HAP-1 (cell line): ENCODE results near the gene DIP2C.
"Not testable (repeated sequence)": the region's sequence is repeated elsewhere in the genome, so short reads cannot be mapped to it uniquely, and the experiment has no call there.

Experiments used
- DNase-seq, 2 experiments: peaks; one replicate each; pipeline ENCODE4 v3.0.0-alpha.2; 2016 to 2020; ENCODE audit warnings: low spot score in 2 of 2
- H3K27me3 ChIP-seq: fragments of 250-450 bp; sonication (Bioruptor Pico); 2 replicates; pipeline ENCODE4 v1.5.1; 2020; ENCODE audit warnings: low read depth, mild to moderate bottlenecking, moderate library complexity
- H3K36me3 ChIP-seq: fragments of 250-450 bp; sonication (Bioruptor Pico); replicated peaks from 2 replicates; pipeline ENCODE4 v1.5.1; 2020; ENCODE audit warnings: mild to moderate bottlenecking
- H3K4me1 ChIP-seq: fragments of 250-450 bp; sonication (Bioruptor Pico); 2 replicates; pipeline ENCODE4 v1.5.1; 2020; ENCODE audit warnings: mild to moderate bottlenecking
- H3K4me3 ChIP-seq: fragments of 250-450 bp; sonication (Bioruptor Pico); 2 replicates; pipeline ENCODE4 v1.5.1; 2020; ENCODE audit warnings: mild to moderate bottlenecking, moderate library complexity
- H3K9me3 ChIP-seq: fragments of 250-450 bp; sonication (Bioruptor Pico); 2 replicates; pipeline ENCODE4 v1.5.1; 2020; ENCODE audit warnings: mild to moderate bottlenecking, moderate library complexity
- in situ Hi-C: fragments of 300-500 bp; cut with MboI; formaldehyde crosslinking; loops from 3 replicates; pipeline ENCODE4 v1.14.3; 2020; ENCODE audit warnings: low sequenced_read_pairs, inconsistent platforms, mixed read lengths

Gene DIP2C

GRCh38 chr10:327889-328852 is 361.3 kb downstream of the DIP2C start:
- DNase-seq = no peak
- Histone ChIP-seq H3K27me3 (no peaks in the 10 kb centered on the region), H3K9me3 (no peaks in the 10 kb centered on the region), H3K4me3 (no peak overlapping the region), H3K4me1 (0 out of 2 replicates have a peak, but pooled peaks cover 4% of the 10 kb centered on the region), H3K36me3 (peaks cover 6% of the 10 kb centered on the region; the same call in 1 of the 2 replicates)
- in situ Hi-C loops = no loop called here

- Histone ChIP-seq H3K4me3 (no peak overlapping the region), H3K4me1 (0 out of 2 replicates have a peak, but pooled peaks cover 4% of the 10 kb centered on the region), H3K27me3 (no peaks in the 10 kb centered on the region), H3K9me3 (no peaks in the 10 kb centered on the region), H3K36me3 (peaks cover 6% of the 10 kb centered on the region; the same call in 1 of the 2 replicates)
- DNase-seq = no peak
- in situ Hi-C loops = no loop called here
Measured at GRCh38 chr10:326894-327635, 362.4 kb downstream of the DIP2C start.

GRCh38 chr10:326350-326749 is 363.1 kb downstream of the DIP2C start:
- no peak for DNase-seq
- in situ Hi-C loops = no loop called here
- Histone ChIP-seq H3K27me3 (no peaks in the 10 kb centered on the region), H3K4me3 (no peak overlapping the region), H3K36me3 (peaks cover 6% of the 10 kb centered on the region; the same call in 1 of the 2 replicates), H3K4me1 (0 out of 2 replicates have a peak, but pooled peaks cover 4% of the 10 kb centered on the region), H3K9me3 (no peaks in the 10 kb centered on the region)

- H3K27me3 ChIP-seq = no peaks in the 10 kb centered on the region
- H3K9me3 ChIP-seq = no peaks in the 10 kb centered on the region
- H3K36me3 ChIP-seq = peaks cover 6% of the 10 kb centered on the region; the same call in 1 of the 2 replicates
- 0 out of 2 replicates have a peak, but pooled peaks cover 4% of the 10 kb centered on the region for H3K4me1 ChIP-seq
- in situ Hi-C loops = no loop called here
- no peak for DNase-seq
- H3K4me3 ChIP-seq = no peak overlapping the region
Measured at GRCh38 chr10:325282-325681, 364.2 kb downstream of the DIP2C start.

- H3K36me3 ChIP-seq = peaks cover 6% of the 10 kb centered on the region; the same call in 1 of the 2 replicates
- in situ Hi-C loops = no loop called here
- H3K4me3 ChIP-seq = no peak overlapping the region
- no peaks in the 10 kb centered on the region for H3K4me1 ChIP-seq
- H3K9me3 ChIP-seq = no peaks in the 10 kb centered on the region
- no peak for DNase-seq
- H3K27me3 ChIP-seq = no peaks in the 10 kb centered on the region
Measured at GRCh38 chr10:324593-324992, 364.9 kb downstream of the DIP2C start.

- Histone ChIP-seq H3K27me3 (no peaks in the 10 kb centered on the region), H3K9me3 (no peaks in the 10 kb centered on the region), H3K4me3 (no peak overlapping the region), H3K36me3 (peaks cover 6% of the 10 kb centered on the region; the same call in 1 of the 2 replicates), H3K4me1 (no peaks in the 10 kb centered on the region)
- in situ Hi-C loops = no loop called here
- DNase-seq = no peak
Measured at GRCh38 chr10:323651-324293, 365.7 kb downstream of the DIP2C start.

- H3K4me3 ChIP-seq, H3K4me1 ChIP-seq, DNase-seq, in situ Hi-C loops, H3K36me3 ChIP-seq, H3K9me3 ChIP-seq, H3K27me3 ChIP-seq: not testable (repeated sequence)
Measured at GRCh38 chr10:323046-323445, 366.4 kb downstream of the DIP2C start.

- Histone ChIP-seq H3K9me3 (no peaks in the 10 kb centered on the region), H3K4me3 (no peak overlapping the region), H3K36me3 (peaks cover 5% of the 10 kb centered on the region), H3K4me1 (no peaks in the 10 kb centered on the region), H3K27me3 (no peaks in the 10 kb centered on the region)
- in situ Hi-C loops = no loop called here
- no peak for DNase-seq
Measured at GRCh38 chr10:320771-321170, 368.7 kb downstream of the DIP2C start.

- Histone ChIP-seq H3K36me3 (peaks cover 5% of the 10 kb centered on the region), H3K4me1 (no peaks in the 10 kb centered on the region), H3K9me3 (no peaks in the 10 kb centered on the region), H3K27me3 (no peaks in the 10 kb centered on the region), H3K4me3 (no peak overlapping the region)
- DNase-seq = no peak
- in situ Hi-C loops = no loop called here
Measured at GRCh38 chr10:317926-318325, 371.5 kb downstream of the DIP2C start.

GRCh38 chr10:317271-317769 is 372.1 kb downstream of the DIP2C start:
- Histone ChIP-seq H3K4me3 (no peak overlapping the region), H3K4me1 (no peaks in the 10 kb centered on the region), H3K36me3 (peaks cover 5% of the 10 kb centered on the region), H3K9me3 (no peaks in the 10 kb centered on the region), H3K27me3 (no peaks in the 10 kb centered on the region)
- no peak for DNase-seq
- in situ Hi-C loops = no loop called here

- H3K36me3 ChIP-seq = peaks cover 5% of the 10 kb centered on the region
- H3K4me1 ChIP-seq = no peaks in the 10 kb centered on the region
- in situ Hi-C loops = no loop called here
- no peaks in the 10 kb centered on the region for H3K9me3 ChIP-seq
- no peak overlapping the region for H3K4me3 ChIP-seq
- H3K27me3 ChIP-seq = no peaks in the 10 kb centered on the region
- DNase-seq = no peak
Measured at GRCh38 chr10:316390-316789, 373.1 kb downstream of the DIP2C start.

- in situ Hi-C loops = no loop called here
- H3K4me1 ChIP-seq = no peaks in the 10 kb centered on the region
Measured at GRCh38 chr10:314871-315270, 374.6 kb downstream of the DIP2C start.

GRCh38 chr10:314381-314780 is 375.1 kb downstream of the DIP2C start:
- H3K36me3 ChIP-seq = peaks cover 5% of the 10 kb centered on the region
- DNase-seq = no peak
- H3K4me1 ChIP-seq = no peaks in the 10 kb centered on the region
- in situ Hi-C loops = no loop called here
- no peaks in the 10 kb centered on the region for H3K9me3 ChIP-seq
- H3K4me3 ChIP-seq = no peak overlapping the region
- no peaks in the 10 kb centered on the region for H3K27me3 ChIP-seq

More at GRCh38 chr10:314871-315270, 374.6 kb downstream of the DIP2C start:
- DNase-seq = no peak
- Histone ChIP-seq H3K9me3 (no peaks in the 10 kb centered on the region), H3K27me3 (no peaks in the 10 kb centered on the region), H3K36me3 (peaks cover 5% of the 10 kb centered on the region), H3K4me3 (no peak overlapping the region)
